ENCODE results near the gene RAB3A. TPM values are rescaled to one million over a fixed set of nuclear protein-coding genes. Genes with fewer than 3 reads are reported as not detected.

Gene RAB3A
- total and polyA plus RNA-seq, 9 of the 15 experiments (the other 6 are each of a cell fraction or from before 2014, with no cell fraction given), result 0.17 to 5.1 (median 0.90) TPM; not detected in 1

DNA sequence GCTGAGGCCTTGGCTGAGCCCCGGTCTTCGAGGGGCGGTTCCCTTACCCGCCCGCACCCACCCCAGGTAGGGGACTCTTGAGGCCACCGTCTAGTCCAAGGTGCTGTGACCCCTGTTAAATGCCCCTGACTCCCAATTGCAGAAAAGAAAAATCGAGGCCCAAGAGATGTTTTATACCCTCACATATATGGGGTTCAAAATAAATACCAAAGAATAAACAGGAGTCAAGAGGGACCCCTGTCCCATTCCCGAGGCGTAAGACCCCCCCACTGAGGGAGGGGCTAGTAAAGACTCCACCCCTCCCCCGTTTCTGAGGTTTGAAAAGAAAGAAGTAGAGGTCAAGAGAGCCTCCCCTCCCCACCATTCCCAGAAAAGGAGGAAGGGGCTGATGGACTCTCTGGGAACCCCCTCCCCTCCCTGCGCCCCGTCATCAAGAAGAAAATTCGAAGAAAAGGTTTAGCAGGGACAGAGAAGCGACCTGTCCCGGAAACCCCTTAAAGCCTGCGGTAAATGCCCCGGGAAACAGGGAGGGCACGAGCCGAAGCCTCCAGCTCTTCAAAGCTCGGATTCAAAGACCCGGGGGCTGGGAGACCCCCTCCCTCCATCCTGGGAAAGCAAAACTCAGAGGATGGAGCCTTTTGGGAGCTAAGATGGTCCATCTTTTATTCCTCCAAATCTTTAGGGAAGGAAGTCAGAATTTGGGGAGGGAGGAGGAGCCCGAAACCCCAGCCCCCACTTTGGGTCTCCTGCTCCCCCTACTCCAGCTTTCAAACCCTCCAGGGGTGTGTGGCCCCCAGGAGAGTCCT lies 755 bp upstream of the RAB3A start (continued):
- TF ChIP-seq, protein P1, sequence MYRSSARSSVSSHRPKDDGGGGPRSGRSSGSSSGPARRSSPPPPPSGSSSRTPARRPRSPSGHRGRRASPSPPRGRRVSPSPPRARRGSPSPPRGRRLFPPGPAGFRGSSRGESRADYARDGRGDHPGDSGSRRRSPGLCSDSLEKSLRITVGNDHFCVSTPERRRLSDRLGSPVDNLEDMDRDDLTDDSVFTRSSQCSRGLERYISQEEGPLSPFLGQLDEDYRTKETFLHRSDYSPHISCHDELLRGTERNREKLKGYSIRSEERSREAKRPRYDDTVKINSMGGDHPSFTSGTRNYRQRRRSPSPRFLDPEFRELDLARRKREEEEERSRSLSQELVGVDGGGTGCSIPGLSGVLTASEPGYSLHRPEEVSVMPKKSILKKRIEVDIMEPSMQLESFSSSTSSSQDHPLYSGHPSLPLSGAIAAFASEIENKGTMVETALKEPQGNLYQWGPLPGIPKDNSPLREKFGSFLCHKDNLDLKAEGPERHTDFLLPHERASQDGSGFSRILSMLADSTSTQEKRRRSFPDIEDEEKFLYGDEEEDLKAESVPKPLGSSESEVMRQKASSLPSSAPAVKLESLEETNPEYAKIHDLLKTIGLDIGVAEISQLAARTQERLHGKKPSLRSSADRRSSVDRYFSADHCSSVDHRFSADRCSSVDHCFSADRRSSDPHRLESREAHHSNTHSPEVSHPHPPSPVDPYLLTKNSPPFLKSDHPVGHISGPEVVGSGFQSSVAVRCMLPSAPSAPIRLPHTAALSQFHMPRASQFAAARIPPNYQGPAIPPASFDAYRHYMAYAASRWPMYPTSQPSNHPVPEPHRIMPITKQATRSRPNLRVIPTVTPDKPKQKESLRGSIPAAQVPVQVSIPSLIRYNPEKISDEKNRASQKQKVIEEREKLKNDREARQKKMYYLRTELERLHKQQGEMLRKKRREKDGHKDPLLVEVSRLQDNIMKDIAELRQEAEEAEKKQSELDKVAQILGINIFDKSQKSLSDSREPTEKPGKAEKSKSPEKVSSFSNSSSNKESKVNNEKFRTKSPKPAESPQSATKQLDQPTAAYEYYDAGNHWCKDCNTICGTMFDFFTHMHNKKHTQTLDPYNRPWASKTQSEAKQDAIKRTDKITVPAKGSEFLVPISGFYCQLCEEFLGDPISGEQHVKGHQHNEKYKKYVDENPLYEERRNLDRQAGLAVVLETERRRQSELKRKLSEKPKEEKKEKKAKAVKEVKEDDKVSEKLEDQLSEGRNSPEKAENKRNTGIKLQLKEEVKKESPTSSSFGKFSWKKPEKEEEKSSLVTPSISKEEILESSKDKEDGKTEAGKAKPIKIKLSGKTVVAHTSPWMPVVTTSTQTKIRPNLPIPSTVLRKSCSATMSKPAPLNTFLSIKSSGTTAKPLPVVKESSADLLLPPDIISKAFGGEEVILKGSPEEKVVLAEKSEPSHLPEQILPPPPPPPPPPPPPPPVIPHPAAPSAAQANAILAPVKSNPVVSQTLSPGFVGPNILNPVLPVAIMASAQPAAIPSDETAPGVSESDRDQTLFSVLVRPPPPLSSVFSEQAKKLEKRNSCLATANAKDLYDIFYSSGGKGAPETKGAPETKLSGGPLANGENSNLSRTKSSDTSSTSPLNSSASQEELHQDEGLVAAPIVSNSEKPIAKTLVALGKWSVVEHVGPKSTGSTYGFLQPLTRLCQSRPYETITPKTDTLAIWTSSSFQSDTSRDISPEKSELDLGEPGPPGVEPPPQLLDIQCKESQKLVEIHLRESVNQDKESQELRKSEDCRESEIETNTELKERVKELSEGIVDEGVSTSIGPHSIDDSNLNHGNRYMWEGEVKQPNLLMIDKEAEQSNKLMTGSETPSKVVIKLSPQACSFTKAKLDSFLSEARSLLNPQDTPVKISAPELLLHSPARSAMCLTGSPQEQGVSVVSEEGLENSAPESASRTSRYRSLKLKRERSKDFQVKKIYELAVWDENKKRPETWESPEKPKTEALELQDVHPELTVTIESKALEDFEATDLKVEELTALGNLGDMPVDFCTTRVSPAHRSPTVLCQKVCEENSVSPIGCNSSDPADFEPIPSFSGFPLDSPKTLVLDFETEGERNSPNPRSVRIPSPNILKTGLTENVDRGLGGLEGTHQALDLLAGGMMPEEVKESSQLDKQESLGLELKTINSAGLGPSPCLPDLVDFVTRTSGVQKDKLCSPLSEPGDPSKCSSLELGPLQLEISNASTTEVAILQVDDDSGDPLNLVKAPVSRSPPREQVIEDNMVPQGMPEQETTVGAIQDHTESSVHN (IDR thresholded peaks at IDR 0.05; ENCODE audit: borderline replicate concordance in 1 of 2, low read depth in 1 of 2), result no peak
- TF ChIP-seq ZSCAN32 (CRISPR knock-in tag; IDR thresholded peaks at IDR 0.05) (no peak), ZNF561 (CRISPR knock-in tag; conservative IDR thresholded peaks at IDR 0.05) (no peak), ILK (tag; IDR thresholded peaks at IDR 0.05; ENCODE audit: borderline replicate concordance, low read depth) (no peak), BCL6 (CRISPR knock-in tag; IDR thresholded peaks at IDR 0.05) (no peak), HNRNPH1 (optimal IDR thresholded peaks at IDR 0.05; ENCODE audit: low read depth, low read length) (no peak), ZNF324 (CRISPR knock-in tag; IDR thresholded peaks at IDR 0.05) (no peak), XRCC5 (IDR thresholded peaks at IDR 0.05; ENCODE audit: low read depth, low read length) (no peak), EWSR1 (IDR thresholded peaks at IDR 0.05; ENCODE audit: borderline replicate concordance, low read depth, partially characterized antibody) (no peak), POLR2A (conservative IDR thresholded peaks at IDR 0.05) (peak; percentile 53; the same call in 1 of the 2 replicates), SRSF7 (optimal IDR thresholded peaks at IDR 0.05; ENCODE audit: low read depth, low read length) (no peak), POLR2AphosphoS2 (IDR thresholded peaks at IDR 0.05; ENCODE audit: low read length) (no peak), ATF7 (IDR thresholded peaks at IDR 0.05) (peak; percentile 96), YBX1 (IDR thresholded peaks at IDR 0.05) (no peak)
- TF ChIP-seq, protein P2, sequence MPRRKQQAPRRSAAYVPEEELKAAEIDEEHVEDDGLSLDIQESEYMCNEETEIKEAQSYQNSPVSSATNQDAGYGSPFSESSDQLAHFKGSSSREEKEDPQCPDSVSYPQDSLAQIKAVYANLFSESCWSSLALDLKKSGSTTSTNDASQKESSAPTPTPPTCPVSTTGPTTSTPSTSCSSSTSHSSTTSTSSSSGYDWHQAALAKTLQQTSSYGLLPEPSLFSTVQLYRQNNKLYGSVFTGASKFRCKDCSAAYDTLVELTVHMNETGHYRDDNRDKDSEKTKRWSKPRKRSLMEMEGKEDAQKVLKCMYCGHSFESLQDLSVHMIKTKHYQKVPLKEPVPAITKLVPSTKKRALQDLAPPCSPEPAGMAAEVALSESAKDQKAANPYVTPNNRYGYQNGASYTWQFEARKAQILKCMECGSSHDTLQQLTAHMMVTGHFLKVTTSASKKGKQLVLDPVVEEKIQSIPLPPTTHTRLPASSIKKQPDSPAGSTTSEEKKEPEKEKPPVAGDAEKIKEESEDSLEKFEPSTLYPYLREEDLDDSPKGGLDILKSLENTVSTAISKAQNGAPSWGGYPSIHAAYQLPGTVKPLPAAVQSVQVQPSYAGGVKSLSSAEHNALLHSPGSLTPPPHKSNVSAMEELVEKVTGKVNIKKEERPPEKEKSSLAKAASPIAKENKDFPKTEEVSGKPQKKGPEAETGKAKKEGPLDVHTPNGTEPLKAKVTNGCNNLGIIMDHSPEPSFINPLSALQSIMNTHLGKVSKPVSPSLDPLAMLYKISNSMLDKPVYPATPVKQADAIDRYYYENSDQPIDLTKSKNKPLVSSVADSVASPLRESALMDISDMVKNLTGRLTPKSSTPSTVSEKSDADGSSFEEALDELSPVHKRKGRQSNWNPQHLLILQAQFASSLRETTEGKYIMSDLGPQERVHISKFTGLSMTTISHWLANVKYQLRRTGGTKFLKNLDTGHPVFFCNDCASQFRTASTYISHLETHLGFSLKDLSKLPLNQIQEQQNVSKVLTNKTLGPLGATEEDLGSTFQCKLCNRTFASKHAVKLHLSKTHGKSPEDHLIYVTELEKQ (CRISPR knock-in tag; IDR thresholded peaks at IDR 0.05), result no peak
- TF ChIP-seq, protein P3, sequence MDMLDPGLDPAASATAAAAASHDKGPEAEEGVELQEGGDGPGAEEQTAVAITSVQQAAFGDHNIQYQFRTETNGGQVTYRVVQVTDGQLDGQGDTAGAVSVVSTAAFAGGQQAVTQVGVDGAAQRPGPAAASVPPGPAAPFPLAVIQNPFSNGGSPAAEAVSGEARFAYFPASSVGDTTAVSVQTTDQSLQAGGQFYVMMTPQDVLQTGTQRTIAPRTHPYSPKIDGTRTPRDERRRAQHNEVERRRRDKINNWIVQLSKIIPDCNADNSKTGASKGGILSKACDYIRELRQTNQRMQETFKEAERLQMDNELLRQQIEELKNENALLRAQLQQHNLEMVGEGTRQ (CRISPR knock-in tag; IDR thresholded peaks at IDR 0.05), result no peak
